HG02623 (cell line): ENCODE results near the gene AOX1.
"Not testable (repeated sequence)": the region's sequence is repeated elsewhere in the genome, so short reads cannot be mapped to it uniquely, and the experiment has no call there.

Source experiments
- ATAC-seq: cut with Tn5 transposase; IDR thresholded peaks from one replicate; pipeline ENCODE4 v1.9.1; 2021; ENCODE audit warnings: moderate library complexity; ENCODE audit not compliant: unreplicated experiment

Gene AOX1

DNA sequence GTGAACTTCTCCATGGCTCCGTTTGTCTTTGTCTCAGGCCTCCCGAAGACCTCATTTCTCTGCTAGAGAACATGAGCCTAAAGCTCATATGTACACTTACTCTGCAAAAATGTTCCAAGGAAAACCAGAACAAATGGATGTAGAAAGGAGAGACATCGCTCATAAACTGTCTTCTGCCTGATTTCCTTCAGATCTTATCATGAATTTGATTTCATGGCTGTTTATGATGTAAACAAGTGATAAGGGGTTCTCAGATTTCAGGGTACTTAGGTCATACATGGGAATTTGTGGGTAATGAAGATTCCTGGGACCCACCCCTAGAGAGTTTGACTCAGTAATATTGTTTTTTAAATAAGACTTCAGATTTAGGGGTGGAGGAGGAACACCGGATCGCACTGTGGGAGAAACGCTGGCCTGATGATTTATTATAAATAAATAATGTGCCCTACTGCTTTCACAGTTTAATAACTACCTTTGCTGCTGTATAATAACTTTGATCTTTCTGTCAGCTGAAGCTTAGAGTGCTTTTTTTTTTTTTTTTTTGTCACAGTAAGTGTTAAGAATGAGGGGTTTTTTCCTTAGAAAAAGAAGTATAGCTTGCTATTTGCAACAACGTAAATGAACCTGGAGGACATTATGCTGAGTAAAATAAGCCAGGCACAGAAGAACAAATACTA is 14.9 kb downstream of the AOX1 start:
- ATAC-seq = no peak

DNA sequence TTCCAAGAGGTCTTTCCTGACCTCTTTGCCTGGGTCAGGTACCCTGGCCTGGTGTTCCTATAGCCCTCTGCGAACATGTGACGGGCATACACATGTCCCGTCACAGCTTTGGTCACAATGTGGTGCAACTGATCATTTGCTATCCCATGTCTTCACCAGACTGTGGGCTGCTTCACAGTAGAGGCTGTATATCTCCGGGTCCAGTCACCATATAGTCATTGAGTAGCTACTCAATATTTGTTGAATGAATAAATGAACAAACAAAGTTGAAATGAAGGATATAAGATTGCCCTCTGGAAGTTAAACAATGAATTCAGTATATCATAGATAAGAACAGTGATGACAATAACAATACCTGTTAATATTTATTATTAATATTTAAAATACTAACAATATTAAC is 16.8 kb downstream of the AOX1 start:
- no peak for ATAC-seq

DNA sequence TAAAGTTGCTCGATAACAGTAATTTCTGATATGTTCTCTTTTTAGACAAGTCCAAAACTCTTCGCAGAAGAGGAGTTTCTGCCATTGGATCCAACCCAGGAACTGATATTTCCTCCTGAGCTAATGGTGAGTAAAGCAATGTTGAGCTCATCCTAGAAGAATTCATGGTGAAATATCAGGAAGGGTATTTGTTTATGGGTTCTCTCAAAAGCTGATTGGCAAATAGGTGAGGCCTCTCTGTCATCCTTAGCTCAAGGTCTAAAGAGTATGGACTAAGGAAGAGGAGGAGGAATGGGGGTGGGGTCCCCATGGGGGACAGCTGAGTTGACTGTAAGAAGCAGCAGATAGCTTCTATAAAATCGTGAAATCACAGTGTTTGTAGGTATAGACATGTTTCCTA is 18.2 kb downstream of the AOX1 start:
- ATAC-seq = no peak

DNA sequence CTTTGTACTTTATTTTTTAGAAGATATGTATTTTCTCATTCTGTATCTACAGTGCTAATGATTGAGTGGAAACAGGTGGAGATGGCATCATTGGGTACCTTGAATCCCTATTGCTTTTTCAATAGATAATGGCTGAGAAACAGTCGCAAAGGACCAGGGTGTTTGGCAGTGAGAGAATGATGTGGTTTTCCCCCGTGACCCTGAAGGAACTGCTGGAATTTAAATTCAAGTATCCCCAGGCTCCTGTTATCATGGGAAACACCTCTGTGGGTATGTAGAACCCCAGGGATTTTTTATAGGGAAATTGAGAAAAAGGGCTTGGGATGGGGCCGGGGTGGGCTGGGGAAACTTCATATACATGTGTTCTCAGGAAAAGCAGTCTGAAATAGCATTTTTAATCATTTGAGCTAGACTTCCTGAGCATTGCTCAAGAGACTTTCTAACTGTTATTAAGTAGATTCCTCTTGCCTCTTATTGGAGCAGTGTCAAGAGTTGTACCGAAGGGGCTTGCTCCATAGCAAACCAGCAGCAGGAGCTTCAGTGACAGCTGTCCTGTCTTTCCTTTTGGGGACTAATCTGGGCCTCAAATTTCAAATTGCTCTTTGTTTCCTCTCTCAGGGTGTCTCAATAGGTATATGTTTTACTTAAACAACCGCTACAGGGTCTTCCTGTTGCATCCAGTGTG is 18.9 kb downstream of the AOX1 start:
- ATAC-seq = no peak

DNA sequence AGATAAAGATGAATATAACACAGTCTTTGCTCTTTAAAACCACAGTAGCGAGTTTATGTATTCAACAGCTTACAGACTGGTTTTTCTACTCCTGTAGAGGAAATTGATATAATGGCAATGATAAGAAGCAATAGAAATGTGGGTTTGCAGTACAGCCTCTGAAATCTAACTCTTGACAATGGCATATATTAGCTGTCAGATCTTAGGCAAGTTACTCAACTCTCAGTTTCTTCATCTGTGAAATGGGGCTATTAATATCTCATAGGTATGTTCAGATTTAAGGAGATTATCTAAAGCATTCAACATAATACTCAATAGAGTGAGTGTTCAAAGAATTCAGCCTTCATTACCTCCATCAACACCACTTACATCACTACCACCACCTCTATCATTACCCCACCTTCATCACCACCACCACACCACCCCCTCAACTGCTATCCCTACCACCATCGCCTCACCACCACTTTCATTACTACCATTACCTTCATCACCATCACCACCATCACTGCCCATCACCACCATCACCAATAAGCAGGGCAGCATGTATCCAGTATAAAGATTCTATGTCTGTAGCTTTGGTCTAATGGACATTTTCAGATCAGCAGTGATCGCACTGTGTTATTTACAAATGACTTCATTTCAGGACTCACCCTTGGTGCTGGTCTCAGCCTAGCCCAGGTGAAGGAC is 22.7 kb downstream of the AOX1 start:
- ATAC-seq = no peak

DNA sequence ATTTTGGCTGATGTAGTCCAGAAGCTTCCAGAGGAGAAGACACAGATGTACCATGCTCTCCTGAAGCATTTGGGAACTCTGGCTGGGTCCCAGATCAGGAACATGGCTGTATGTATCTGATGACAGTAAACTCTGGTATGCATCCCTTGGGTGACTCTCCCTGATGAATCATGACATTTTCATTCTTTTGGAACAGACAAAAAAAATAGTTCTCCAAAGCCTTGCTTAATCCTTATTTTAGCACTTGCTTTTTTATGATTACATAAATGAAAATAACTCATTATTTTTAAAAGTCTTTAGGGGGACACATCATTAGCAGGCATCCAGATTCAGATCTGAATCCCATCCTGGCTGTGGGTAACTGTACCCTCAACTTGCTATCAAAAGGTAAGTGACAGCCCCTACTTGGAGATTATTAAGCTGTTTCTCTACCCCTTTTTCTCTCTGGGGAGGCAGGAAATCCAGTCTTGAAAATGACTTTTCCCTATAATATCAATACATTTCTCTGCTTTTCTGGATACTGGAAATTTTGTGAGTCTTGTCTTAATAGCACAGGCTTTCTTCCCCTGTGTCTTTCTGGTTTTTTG is 23.3 kb downstream of the AOX1 start:
- ATAC-seq = no peak

DNA sequence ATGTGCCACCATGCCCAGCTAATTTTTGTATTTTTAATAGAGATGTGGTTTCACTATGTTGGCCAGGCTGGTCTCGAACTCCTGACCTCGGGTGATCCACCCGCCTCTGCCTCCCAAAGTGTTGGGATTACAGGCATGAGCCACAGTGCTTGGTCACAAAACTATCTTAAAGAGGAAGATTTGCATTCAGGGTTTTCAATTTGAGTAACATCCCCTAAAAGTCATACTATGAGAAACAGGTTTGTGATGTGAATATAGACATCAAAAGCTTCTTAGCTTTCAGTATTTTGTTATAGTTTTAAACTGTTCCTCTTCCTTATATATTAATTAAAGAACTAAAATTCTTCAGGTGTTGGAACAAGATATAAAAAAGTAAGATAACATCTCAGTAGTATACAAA is 24.4 kb downstream of the AOX1 start:
- not testable (repeated sequence) for ATAC-seq

DNA sequence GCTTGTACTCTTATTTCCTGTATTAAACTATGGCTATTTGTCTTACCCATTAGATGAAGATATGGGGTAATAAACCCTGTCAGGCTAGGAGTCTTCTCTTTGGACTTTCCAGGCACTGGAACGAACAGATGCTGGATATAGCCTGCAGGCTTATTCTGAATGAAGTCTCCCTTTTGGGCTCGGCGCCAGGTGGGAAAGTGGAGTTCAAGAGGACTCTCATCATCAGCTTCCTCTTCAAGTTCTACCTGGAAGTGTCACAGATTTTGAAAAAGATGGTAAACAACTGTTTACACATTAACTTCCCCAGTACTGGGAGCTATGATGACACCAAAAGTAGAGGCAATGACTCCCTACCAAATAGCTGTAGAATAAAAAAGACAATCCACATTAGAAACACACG is 27.9 kb downstream of the AOX1 start:
- no peak for ATAC-seq

DNA sequence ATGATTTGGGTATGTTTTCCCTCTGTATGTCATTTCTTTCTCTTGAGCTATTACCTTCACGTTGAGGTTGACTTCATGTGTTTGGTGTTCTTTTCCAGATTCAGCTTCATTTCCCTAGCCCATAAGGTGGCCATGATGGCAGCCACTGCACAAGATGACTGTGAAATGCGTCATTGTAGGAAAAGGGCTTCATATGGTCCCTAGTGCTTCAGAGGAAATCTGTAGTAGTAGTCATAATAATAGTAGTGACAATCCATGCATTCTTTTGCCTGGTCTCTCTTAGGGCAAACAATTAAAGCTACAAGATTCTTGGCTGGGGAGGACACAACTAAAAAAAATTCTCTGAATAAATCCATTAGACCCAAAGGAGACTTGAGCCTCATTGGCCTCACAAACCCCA is 28.4 kb downstream of the AOX1 start:
- no peak for ATAC-seq

DNA sequence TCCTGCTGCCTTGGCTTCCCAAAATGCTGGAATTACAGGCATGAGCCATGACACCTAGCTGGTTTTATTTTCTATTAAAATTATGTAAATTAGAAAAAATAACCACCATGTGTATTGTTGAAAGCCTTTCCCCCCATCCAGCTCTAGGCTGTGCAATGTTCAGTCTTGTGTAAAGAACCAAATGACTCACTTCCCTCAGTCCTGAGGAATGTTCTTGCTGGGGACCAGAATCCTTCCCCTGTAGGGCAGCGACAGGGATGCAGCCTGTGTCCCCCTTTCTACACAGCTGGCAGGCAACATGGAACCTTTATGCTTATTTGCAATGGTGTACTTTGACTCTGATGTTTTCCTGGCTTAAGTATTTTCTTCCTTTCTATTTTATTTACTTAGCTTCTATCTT is 29.4 kb downstream of the AOX1 start:
- ATAC-seq = no peak

DNA sequence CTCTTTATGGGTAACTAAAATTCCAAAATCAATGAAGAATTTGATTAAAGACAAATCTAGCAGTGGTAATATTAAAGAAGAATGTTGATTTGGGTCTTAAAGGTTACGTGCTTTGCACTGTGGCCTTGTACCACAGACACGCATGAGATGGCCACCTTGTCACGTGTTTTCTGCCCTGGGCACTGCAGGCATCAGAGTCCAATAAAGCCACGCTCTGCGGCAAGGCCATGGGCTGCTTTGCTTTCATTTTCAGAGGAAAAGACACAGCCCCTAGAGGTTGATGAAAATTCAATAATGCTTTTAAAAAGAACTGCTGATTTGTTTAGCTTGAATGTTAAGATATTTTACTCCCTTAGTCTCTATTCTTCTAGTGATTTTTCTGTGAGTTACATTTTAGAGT is 30.4 kb downstream of the AOX1 start:
- no peak for ATAC-seq

DNA sequence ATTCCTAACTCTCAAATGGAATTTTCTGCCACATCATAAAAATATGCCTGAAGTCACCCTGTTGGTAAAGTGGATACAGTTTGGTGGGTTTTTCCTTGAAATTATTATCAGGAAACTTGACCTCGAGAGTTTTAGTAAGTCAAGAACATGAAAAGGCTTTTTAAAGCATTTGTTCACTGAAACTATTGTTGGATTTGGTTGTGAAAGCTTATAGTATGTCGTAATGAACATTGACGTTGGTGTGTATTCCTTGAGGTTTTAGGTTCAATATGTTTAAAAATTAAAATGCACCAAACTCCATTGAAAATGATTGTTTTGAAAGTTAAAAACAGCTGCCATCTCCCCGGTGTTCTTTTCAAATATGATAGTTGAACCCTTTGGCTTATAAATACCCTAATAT is 30.8 kb downstream of the AOX1 start:
- ATAC-seq = no peak

DNA sequence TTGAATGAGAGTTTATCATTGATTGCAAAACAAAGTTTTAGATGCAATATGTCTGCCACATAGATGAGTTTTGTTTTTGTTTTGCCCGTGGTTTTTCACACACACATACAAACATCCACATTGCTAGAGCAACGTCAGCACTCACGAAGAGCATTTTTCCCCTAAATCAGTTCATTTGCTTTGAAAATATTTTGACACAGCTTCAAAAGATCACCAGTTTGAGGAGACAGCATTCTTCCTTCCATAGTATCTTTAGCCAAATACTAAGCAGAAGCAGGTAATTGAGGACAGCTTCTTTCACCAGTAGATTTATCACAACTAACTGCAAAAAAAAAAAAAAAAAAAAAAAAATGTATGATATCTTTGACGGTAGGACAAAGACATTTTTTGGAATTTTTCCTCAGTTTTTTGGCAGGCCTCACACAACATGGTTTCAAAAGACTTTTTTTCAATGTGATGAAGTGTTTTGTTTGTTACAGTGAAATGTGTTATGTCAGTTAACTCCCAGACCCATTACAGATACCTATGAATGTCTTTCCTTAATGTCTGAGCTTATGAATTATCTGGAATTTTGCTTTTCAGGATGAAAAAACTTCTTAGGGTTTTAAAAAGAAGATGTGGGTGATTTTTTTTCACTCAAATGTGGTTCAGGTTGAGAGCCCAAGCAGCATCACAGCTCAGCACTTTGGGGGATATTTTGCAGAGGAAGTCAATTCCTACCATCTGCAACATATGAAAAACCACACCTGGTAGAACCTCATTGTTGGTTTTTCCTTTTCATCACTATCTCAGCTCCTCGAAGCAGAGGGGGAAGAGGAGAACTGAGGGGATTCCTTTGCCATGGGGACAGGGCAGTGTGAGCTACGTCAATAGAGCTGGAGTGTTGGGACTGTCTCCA is 31.6 kb downstream of the AOX1 start:
- ATAC-seq = no peak

DNA sequence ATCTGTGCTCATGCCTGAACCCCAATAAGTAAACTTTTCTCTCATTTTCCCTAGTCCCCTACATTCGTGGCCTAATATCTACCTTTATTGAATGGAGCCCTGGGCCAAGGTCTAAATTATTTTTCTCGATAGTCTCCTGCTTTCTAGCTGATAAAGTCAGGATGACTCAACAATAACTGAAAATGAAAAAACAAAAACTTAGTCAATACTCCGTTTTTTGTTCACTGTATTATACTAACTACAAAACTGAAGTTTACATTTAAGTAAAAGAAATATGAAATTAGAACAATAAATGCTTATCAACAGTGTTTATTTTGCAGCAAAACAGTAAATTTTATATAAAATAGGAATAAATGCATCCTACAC is 32.2 kb downstream of the AOX1 start:
- no peak for ATAC-seq

DNA sequence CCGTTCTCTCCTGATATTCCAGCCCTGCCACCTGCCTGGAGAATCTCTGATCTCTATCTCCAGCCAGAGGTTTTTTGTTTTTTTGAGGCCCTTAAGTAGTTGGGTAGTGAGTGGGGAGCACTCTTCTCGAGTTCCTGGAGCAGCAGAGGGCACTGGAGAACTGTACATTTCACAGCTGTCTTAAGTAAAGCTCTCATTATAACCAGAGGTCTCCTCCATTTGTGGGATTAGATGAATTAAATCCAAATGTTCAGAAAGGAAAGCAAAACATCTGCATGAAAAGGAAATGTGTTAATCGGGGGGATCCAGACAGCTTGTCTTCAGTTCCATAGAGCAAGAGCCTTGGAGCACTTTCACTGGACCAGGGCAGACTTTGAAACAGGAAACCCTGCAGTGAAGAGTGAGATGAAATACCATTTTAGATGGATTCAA is 32.8 kb downstream of the AOX1 start:
- no peak for ATAC-seq

DNA sequence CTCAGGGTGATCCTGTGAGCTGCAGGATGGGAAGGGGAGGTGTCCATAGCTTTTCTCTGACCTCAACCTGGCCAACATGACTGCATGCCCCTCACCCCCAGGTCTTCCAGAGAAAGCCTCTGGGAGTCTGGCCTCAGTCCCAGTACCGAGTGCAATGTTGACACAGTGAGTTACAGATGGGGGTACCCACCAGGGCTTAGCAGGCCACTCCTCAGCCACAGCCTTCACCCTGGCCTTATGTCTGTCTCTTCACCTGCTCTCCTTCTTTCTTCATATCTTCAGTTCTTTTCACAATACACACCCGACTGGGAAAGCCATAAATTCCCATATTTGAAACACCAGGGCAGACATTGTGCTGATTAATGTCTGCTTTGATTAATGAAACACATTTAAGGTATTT is 33.5 kb downstream of the AOX1 start:
- no peak for ATAC-seq

DNA sequence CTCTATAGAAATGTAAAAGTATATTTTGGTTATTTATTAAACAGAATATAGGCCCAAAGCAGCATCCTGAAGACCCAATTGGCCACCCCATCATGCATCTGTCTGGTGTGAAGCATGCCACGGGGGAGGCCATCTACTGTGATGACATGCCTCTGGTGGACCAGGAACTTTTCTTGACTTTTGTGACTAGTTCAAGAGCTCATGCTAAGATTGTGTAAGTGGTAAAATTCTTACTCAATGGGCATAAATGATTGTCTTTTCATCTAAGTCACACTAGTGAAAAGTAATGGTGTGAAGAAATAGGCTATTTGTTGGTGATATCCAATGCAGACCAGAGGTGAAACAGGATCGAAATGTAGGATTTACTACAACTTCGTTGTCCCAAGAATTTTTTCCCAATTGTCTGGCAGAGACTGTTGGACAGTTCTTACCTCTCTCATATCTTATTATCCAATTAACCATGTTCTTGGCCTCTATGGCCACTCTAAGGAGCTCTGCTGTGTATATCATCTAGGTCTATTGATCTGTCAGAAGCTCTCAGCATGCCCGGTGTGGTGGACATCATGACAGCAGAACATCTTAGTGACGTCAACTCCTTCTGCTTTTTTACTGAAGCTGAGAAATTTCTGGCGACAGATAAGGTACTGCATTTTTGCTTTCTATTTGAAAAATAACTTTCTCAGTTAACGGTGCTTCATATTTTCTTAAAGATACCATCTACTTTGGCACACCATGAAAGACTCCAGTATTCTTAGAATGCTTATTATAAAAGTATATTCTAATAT is 35.0 kb downstream of the AOX1 start:
- no peak for ATAC-seq

DNA sequence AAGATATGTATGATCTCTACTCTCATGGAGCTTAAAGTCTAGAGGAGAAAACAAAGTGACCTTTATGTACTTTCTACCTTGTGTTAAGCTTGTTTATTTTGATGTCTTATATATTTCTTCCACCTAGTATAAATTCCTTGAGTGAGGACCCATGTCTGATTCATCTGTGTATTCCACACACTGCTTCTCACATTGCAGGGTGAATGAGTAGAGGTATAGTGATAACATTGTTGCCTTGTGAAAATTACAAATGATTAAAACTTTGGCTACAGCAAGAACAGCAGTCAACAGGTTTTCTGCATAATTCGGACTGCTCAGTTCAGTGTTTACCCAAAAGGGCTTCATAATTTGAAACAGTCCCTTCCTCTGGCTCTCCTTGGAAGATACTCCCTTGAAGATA is 36.3 kb downstream of the AOX1 start:
- ATAC-seq = no peak

DNA sequence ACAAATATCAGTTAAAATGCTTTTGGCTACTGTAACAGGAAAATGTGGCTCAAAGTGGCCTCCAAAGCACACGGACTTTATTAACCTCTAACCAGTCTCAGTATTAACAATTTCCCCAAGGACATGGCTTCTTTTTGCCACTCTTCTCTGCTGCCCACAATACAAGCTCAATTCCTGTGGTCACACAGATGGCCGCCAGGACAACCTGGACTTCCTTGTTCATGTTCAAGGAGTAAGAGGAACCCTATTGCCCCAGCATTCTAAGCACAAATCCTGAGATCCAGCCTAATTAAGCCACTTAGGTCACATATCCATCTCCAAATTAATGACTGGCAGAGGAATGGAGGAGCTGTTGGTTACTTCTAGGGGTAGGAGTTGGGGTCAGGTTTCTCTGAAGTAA is 38.2 kb downstream of the AOX1 start:
- ATAC-seq = no peak

DNA sequence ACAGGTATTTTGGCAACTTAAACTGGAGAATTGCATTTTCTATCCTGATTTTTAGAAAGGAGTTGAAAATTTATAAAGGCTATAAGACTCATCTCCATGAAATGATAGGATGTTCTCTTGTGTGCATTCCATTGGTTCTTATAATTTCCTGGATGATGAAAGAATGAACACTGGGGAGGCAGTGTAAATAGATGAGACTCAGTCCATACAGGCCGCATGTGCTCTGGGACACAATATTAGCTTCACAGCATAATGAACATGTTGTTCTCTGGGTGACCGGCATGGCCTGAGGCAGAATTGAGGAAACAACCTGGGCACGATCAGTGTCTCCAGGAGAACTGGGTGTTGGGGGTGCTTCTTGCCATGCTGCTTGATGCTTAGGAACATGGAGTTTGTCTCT is 38.8 kb downstream of the AOX1 start:
- no peak for ATAC-seq
